HEK293 (cell line): Measurements from ENCODE around the gene AP1B1.
A peak's percentile ranks its signal among the peaks of the same experiment; 100 is the strongest.

Experiments
- HOXD13 ChIP-seq: sonication (generic); formaldehyde crosslinking; IDR thresholded peaks from 2 replicates; pipeline ENCODE4 v1.8.0; 2022; ENCODE audit warnings: missing genetic modification reagents, borderline replicate concordance
- SALL2 ChIP-seq: fragments of 450-650 bp; formaldehyde crosslinking; IDR thresholded peaks from 2 replicates; pipeline ENCODE4 v1.5.0; 2017; ENCODE audit warnings: missing biosample characterization, mild to moderate bottlenecking, missing genetic modification characterization, borderline replicate concordance
- ZBTB20 ChIP-seq: fragments of 450-650 bp; formaldehyde crosslinking; IDR thresholded peaks from 2 replicates; pipeline ENCODE4 v1.5.1; 2016; ENCODE audit warnings: missing biosample characterization, missing genetic modification characterization
- TF ChIP-seq, protein P1 (sequence below): fragments of 450-650 bp; formaldehyde crosslinking; IDR thresholded peaks from 2 replicates; pipeline ENCODE4 v1.5.1; 2016; ENCODE audit warnings: missing biosample characterization, missing genetic modification characterization
- TF ChIP-seq, protein P2 (sequence below): fragments of 450-650 bp; formaldehyde crosslinking; IDR thresholded peaks from 2 replicates; pipeline ENCODE4 v1.5.1; 2017; ENCODE audit warnings: missing biosample characterization, mild to moderate bottlenecking, missing genetic modification characterization, moderate library complexity
- TF ChIP-seq, protein P3 (sequence below): fragments of 450-650 bp; formaldehyde crosslinking; IDR thresholded peaks from 2 replicates; pipeline ENCODE4 v1.5.1; 2016; ENCODE audit warnings: missing biosample characterization, missing genetic modification characterization

DNA sequence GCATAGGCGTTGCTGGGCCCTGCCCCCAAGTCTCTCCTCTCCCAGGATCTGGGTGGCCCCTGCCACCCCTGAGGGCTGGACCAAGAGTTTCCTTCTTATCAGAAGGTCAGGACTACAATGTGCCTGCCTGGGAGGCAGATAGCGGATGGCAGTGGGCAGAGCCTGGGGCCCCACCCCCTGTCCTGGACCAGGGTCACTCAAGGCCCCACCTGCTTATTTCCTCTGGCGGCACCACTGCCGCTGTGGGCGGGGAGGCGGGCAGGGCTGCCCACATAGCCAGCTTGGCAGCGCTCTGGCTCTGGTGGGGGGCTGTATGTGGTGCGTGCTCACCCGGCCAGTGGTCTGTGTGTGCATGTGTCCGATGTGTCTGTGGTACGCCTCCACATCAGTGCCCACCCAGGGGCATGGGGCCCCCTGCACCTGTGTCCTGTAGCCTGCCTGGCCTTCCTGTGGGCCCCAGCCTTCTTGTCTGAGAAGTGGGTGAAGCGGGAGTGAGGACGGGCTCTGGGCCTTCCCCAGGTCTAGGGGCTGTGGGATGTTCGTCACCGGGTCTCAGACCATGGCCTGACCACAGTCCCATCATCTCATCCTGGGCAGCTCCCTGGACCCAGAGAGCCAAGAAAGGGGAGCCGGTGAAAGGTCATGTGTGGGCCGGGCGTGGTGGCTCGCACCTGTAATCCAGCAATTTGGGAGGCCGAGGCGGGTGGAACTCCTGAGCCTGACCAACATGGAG lies 78.9 kb downstream of the AP1B1 start:
- TF ChIP-seq, protein P1, sequence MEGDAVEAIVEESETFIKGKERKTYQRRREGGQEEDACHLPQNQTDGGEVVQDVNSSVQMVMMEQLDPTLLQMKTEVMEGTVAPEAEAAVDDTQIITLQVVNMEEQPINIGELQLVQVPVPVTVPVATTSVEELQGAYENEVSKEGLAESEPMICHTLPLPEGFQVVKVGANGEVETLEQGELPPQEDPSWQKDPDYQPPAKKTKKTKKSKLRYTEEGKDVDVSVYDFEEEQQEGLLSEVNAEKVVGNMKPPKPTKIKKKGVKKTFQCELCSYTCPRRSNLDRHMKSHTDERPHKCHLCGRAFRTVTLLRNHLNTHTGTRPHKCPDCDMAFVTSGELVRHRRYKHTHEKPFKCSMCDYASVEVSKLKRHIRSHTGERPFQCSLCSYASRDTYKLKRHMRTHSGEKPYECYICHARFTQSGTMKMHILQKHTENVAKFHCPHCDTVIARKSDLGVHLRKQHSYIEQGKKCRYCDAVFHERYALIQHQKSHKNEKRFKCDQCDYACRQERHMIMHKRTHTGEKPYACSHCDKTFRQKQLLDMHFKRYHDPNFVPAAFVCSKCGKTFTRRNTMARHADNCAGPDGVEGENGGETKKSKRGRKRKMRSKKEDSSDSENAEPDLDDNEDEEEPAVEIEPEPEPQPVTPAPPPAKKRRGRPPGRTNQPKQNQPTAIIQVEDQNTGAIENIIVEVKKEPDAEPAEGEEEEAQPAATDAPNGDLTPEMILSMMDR (tag by site-specific recombination) = no peak
- TF ChIP-seq, protein P2, sequence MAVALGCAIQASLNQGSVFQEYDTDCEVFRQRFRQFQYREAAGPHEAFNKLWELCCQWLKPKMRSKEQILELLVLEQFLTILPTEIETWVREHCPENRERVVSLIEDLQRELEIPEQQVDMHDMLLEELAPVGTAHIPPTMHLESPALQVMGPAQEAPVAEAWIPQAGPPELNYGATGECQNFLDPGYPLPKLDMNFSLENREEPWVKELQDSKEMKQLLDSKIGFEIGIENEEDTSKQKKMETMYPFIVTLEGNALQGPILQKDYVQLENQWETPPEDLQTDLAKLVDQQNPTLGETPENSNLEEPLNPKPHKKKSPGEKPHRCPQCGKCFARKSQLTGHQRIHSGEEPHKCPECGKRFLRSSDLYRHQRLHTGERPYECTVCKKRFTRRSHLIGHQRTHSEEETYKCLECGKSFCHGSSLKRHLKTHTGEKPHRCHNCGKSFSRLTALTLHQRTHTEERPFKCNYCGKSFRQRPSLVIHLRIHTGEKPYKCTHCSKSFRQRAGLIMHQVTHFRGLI (tag by site-specific recombination) = no peak
- TF ChIP-seq ZBTB20 (tag by site-specific recombination) (peak; percentile 46), SALL2 (tag by site-specific recombination) (no peak), HOXD13 (CRISPR knock-in tag) (no peak)
- TF ChIP-seq, protein P3, sequence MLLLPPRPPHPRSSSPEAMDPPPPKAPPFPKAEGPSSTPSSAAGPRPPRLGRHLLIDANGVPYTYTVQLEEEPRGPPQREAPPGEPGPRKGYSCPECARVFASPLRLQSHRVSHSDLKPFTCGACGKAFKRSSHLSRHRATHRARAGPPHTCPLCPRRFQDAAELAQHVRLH (tag by site-specific recombination) = no peak
